GM12873 (cell line): ENCODE data around the gene KRT2.

ENCODE experiments used
- CTCF ChIP-seq: IDR thresholded peaks from 2 replicates; pipeline ENCODE4 v1.5.1; 2012; ENCODE audit warnings: low read depth, mild to moderate bottlenecking, moderate library complexity, low read length, control low read depth; ENCODE audit not compliant: insufficient read depth; ENCODE audit errors: missing control alignments

The KRT2 gene

GRCh38 chr12:52648012-52648550 lies 3.9 kb downstream of the KRT2 start:
- TF ChIP-seq CTCF = no peak

GRCh38 chr12:52647601-52648000 lies 4.4 kb downstream of the KRT2 start:
- TF ChIP-seq CTCF = no peak

- no peak for TF ChIP-seq CTCF
These were observed 5.4 kb downstream of the KRT2 start for GRCh38 chr12:52646613-52647012.

- no peak for TF ChIP-seq CTCF
These were observed 6.0 kb downstream of the KRT2 start for GRCh38 chr12:52645982-52646381.

- TF ChIP-seq CTCF = no peak
These were observed 6.8 kb downstream of the KRT2 start for GRCh38 chr12:52645120-52645761.

- no peak for TF ChIP-seq CTCF
These were observed 8.0 kb downstream of the KRT2 start for GRCh38 chr12:52644078-52644415.

- no peak for TF ChIP-seq CTCF
These were observed 8.6 kb downstream of the KRT2 start for GRCh38 chr12:52643233-52644077.
